Activated CD4-positive, CD25-positive, alpha-beta regulatory T cell treated with anti-CD3 and anti-CD28 coated beads, Interleukin-2, amount 50 U/mL, for 24 hours (primary cell): ENCODE data around the gene SF3A1.

Source experiments
- ATAC-seq, 2 donors: fragments of 150-1000 bp; cut with Tn5 transposase; one replicate each; pipeline ENCODE4 v1.10.0; 2021; ENCODE audit warnings: mild to moderate bottlenecking in 1 of 2, moderate library complexity in 1 of 2

SF3A1 gene

GRCh38 chr22:30299322-30299721 lies 57.4 kb downstream of the SF3A1 start:
- ATAC-seq = no peak

GRCh38 chr22:30297991-30298701 lies 58.5 kb downstream of the SF3A1 start:
- ATAC-seq = no peak

- no peak for ATAC-seq
Observed at GRCh38 chr22:30297276-30297990, 59.3 kb downstream of the SF3A1 start.

DNA sequence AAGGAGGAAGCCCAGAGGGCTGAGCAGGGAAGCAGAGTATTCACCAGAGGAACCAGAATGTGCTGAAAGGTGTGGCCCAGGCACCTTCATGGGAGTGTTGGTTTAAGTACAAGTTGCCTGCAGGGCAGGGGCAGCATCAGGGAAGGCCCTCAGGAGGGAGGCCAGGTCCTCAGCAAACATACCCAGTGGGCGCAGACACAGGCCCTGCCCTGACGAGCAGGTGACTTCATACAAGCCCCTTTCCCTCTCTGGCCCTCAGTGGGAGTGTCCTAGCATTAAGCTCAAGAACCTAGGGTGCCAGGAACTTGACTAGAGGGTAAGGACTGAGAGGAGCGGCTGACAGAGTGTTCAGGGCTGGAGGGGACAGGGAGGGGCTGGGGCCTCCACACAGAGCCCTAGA lies 59.9 kb downstream of the SF3A1 start:
- no peak for ATAC-seq

GRCh38 chr22:30296324-30296723 lies 60.4 kb downstream of the SF3A1 start:
- no peak for ATAC-seq

GRCh38 chr22:30295576-30295975 lies 61.1 kb downstream of the SF3A1 start:
- no peak for ATAC-seq

DNA sequence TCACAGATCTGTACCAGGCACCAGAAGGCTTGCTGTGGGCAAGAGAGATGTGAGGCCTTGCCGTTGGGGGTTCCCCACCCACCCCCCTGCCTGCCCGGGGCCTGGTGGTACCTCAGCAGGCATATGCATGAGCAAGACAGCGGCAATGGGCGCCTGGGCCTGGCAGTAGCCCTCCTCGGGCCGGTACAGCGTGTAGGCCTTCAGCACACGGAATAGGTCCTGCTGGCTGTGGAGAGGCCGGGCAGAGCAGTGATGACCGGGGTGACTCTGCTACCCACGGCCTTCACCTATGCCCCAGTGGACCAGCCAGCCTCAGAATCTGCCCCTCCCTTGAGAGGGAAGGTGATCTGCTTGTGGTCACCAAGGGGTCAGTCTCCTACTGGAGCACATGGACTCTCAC lies 61.9 kb downstream of the SF3A1 start:
- ATAC-seq = no peak

DNA sequence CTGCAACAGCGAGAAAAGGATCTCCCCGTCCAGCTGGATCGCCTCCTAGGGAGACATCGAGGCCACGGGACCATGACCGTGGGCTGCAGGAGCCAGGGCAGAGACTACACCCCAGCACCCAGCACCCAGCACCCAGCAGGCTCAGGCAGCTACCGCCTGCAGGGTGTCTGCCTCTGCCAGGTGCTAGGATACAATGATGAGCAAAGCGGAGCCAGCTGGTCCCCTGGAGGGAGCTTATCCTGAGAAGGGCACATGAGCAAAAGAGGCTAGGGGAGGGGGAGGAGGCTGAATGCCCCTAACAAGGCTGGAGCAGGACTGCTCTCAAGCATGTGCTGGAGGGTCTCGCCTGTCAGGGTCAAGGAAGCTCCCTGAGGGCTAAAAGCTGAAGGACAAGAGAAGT lies 62.6 kb downstream of the SF3A1 start:
- no peak for ATAC-seq

GRCh38 chr22:30293026-30293425 lies 63.7 kb downstream of the SF3A1 start:
- no peak for ATAC-seq

- ATAC-seq = no peak
Observed at GRCh38 chr22:30292069-30292970, 64.4 kb downstream of the SF3A1 start.

- ATAC-seq = no peak
Observed at GRCh38 chr22:30291058-30291892, 65.4 kb downstream of the SF3A1 start.

- ATAC-seq = no peak
Observed at GRCh38 chr22:30290342-30291057, 66.2 kb downstream of the SF3A1 start.

DNA sequence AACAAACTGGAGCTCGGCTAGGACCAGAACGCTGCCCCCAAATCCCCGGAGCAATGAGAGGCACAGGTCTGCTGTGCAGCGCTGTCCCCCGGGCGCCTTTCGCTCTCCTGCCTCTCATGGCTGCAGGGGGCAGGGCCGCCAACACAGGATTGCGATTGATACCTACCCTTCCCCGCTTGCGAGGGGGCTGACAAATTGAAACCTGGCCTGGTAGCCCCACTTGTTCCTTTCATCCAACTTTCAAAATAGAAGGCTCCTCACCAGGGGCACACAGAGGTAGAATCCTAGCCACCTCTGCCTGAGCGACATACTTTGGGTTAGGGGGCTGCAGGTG lies 66.7 kb downstream of the SF3A1 start:
- ATAC-seq = peak; percentile 10 to 21

- ATAC-seq = peak; percentile 84 to 85
Observed at GRCh38 chr22:30289141-30289979, 67.3 kb downstream of the SF3A1 start, which contains the start of gene CASTOR1. CASTOR1 (minus strand) TSS chr22:30289505; CDS start chr22:30289497, 8 bp downstream.

DNA sequence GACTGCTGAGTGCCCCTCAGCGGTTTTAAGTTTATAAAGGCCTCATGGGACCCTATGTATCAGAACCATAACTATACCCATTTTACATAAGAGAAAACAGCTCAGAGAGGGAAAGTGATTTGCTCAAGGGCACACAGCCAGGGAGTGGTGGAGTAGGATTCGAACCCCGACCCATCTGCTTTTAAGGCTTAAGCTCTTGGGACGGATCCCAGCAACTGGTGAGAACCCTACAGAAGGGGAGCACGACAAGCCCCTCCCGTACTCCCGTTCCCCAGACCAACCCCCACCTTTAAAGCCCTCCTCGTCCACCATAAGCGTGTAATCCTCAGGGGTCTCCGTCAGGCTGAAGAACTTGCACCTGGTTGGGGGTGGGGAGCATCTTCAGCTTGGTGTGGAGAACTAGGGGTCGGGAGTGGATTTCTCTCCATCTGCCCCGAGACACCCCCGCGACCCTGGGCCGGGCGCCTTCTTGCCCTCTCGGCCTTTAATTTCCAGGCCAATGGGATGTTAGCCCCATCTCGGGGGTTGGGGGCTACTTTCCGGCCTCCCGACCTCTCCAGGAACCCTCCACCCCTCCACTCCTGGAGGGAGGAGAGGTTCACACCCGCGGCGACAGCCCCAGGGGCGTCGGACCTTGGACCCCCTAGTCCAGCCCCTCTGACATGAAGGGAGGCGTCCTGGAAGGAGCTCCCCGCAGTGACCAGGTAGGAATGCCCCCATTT lies 68.1 kb downstream of the SF3A1 start:
- no peak for ATAC-seq

DNA sequence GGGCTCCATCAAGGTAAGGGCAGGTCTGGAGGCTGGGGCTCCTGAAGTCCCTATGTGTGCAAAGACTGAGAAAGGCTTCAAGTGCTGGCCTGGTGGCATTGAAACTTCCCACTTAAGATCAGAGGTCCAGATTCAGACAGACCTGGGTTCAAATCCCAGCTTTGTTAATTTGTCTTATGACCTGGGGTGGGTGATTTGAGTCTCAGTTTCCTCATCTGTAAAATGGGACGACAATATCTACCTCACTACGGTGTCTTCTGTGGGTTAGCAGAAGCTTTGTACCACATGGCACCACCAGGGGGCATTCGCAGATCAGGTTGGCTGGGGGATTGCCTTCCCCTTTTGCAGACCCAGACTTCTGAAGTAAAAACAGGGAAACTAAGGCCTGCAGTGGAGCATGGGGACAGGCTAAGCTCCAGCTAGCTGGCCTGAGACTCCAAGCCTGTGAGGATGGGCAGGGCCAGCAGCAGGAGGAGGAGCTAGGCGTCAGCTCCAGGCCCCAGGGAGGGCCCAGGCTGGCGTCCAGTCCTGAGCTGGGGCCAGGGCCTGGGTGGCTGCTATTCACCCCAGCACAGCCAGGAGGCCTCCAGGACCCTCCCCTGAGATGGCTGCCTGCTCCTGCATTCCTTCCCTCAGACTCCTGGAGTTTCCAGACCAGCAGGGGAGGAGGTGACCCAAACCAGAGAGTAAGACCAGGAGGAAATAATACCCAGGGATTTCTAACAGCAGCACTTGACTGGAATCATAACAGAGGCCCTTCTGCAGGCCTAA lies 68.9 kb downstream of the SF3A1 start:
- peak; percentile 35 to 40 for ATAC-seq

- ATAC-seq = peak in 1 of 2 donors; percentile 25
Observed at GRCh38 chr22:30286813-30287647, 69.7 kb downstream of the SF3A1 start.

DNA sequence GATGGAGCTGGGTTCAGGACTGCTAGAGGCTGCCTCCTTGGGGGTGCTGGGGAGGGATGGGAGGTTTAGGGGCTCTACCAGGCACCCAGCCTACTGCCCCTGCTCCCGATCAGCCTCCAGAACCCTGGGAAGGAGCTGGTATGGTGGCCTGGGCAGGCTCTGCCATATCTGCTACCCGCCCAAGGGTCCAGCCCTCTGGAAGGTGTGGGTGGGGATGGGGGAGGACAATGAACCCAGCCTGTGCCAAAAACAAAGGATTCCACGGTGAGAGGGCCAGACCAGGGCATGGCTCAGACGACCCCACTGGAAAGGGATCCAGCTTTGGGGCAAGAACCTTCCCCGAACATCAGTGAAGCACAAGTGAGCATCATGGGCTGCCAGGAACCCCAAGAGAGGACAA lies 70.4 kb downstream of the SF3A1 start:
- ATAC-seq = no peak
